H9 (cell line): ENCODE measurements around the gene FCN1. TPM values are rescaled to one million over a fixed set of nuclear protein-coding genes. Genes with fewer than 3 reads are reported as not detected.

Experiments
- DNase-seq: peaks from one replicate; pipeline ENCODE4 v3.0.0-alpha.2; 2017
- H2AFZ ChIP-seq: one replicate; pipeline ENCODE4 v1.6.1; 2013; ENCODE audit warnings: mild to moderate bottlenecking, low read length, control low read depth, moderate library complexity
- H2AK5ac ChIP-seq: 2 replicates; pipeline ENCODE4 v1.6.1; 2013; ENCODE audit warnings: low read length, control low read depth, mixed read lengths; ENCODE audit not compliant: insufficient read length
- H2BK120ac ChIP-seq: one replicate; pipeline ENCODE4 v1.6.1; 2013; ENCODE audit warnings: low read depth, mild to moderate bottlenecking, low read length, control low read depth, inconsistent platforms; ENCODE audit not compliant: poor library complexity, severe bottlenecking
- H2BK12ac ChIP-seq: 2 replicates; pipeline ENCODE4 v1.6.1; 2013; ENCODE audit warnings: low read length, control low read depth, mixed read lengths, low read depth; ENCODE audit not compliant: insufficient read length
- H2BK15ac ChIP-seq: 2 replicates; pipeline ENCODE4 v1.6.1; 2013; ENCODE audit warnings: low read depth, low read length, control low read depth
- H2BK20ac ChIP-seq: one replicate; pipeline ENCODE4 v1.6.1; 2013; ENCODE audit warnings: low read depth, mild to moderate bottlenecking, low read length, control low read depth, inconsistent platforms; ENCODE audit not compliant: poor library complexity, severe bottlenecking
- H2BK5ac ChIP-seq: 2 replicates; pipeline ENCODE4 v1.6.1; 2013; ENCODE audit warnings: low read length, control low read depth, mixed read lengths; ENCODE audit not compliant: insufficient read length
- H3K14ac ChIP-seq: 2 replicates; pipeline ENCODE4 v1.6.1; 2013; ENCODE audit warnings: low read length, control low read depth; ENCODE audit not compliant: insufficient read depth
- H3K18ac ChIP-seq: 2 replicates; pipeline ENCODE4 v1.6.1; 2013; ENCODE audit warnings: low read depth, mild to moderate bottlenecking, mixed read lengths, low read length, control low read depth; ENCODE audit not compliant: insufficient read length
- H3K23ac ChIP-seq: 2 replicates; pipeline ENCODE4 v1.6.1; 2013; ENCODE audit warnings: low read length, control low read depth, mixed read lengths, low read depth; ENCODE audit not compliant: insufficient read length
- H3K23me2 ChIP-seq: 2 replicates; pipeline ENCODE4 v1.6.1; 2013; ENCODE audit warnings: low read depth, mild to moderate bottlenecking, mixed read lengths, low read length, control low read depth; ENCODE audit not compliant: insufficient read length, poor library complexity, severe bottlenecking
- H3K27ac ChIP-seq: 2 replicates; pipeline ENCODE4 v1.5.1; 2013; ENCODE audit warnings: low read length, control low read depth, mixed read lengths, low read depth; ENCODE audit not compliant: insufficient read length
- H3K27me3 ChIP-seq: 2 replicates; pipeline ENCODE4 v1.6.1; 2013; ENCODE audit warnings: low read length, control low read depth, inconsistent platforms; ENCODE audit not compliant: insufficient read depth
- H3K4ac ChIP-seq: 2 replicates; pipeline ENCODE4 v1.6.1; 2013; ENCODE audit warnings: low read depth, mild to moderate bottlenecking, control low read depth, inconsistent platforms, low read length, moderate library complexity
- H3K4me1 ChIP-seq: 2 replicates; pipeline ENCODE4 v1.6.1; 2013; ENCODE audit warnings: low read length, control low read depth, inconsistent platforms; ENCODE audit not compliant: insufficient read depth
- H3K4me2 ChIP-seq: 2 replicates; pipeline ENCODE4 v1.6.1; 2013; ENCODE audit warnings: low read length, control low read depth, mixed read lengths; ENCODE audit not compliant: insufficient read length, insufficient read depth
- H3K56ac ChIP-seq: 2 replicates; pipeline ENCODE4 v1.6.1; 2013; ENCODE audit warnings: low read depth, mild to moderate bottlenecking, mixed read lengths, low read length, control low read depth; ENCODE audit not compliant: insufficient read length
- H3K79me1 ChIP-seq: 2 replicates; pipeline ENCODE4 v1.6.1; 2013; ENCODE audit warnings: low read depth, mild to moderate bottlenecking, moderate library complexity, low read length, control low read depth, inconsistent platforms; ENCODE audit not compliant: insufficient read depth, poor library complexity, severe bottlenecking
- H3K79me2 ChIP-seq: 2 replicates; pipeline ENCODE4 v1.6.1; 2013; ENCODE audit warnings: low read length, control low read depth, inconsistent platforms; ENCODE audit not compliant: insufficient read depth
- H3K9ac ChIP-seq: 2 replicates; pipeline ENCODE4 v1.6.1; 2013; ENCODE audit warnings: low read length, control low read depth, mixed read lengths; ENCODE audit not compliant: insufficient read length; ENCODE audit errors: extremely low read depth
- H3K9me3 ChIP-seq: one replicate; pipeline ENCODE4 v1.6.1; 2013; ENCODE audit warnings: low read depth, low read length, inconsistent platforms; ENCODE audit not compliant: control insufficient read depth
- H3T11ph ChIP-seq: one replicate; pipeline ENCODE4 v1.6.1; 2013; ENCODE audit warnings: mild to moderate bottlenecking, low read length, control low read depth, inconsistent platforms
- H4K20me1 ChIP-seq: one replicate; pipeline ENCODE4 v1.6.1; 2013; ENCODE audit not compliant: control insufficient read depth, insufficient read length, insufficient read depth
- H4K5ac ChIP-seq: 2 replicates; pipeline ENCODE4 v1.6.1; 2013; ENCODE audit warnings: low read depth, mild to moderate bottlenecking, mixed read lengths, low read length, control low read depth; ENCODE audit not compliant: insufficient read length
- H4K8ac ChIP-seq: replicated peaks from 2 replicates; pipeline ENCODE4 v1.6.1; 2013; ENCODE audit warnings: low read length, control low read depth, mixed read lengths, low read depth; ENCODE audit not compliant: insufficient read length
- H4K91ac ChIP-seq: 2 replicates; pipeline ENCODE4 v1.6.1; 2013; ENCODE audit warnings: low read depth, mild to moderate bottlenecking, moderate library complexity, mixed read lengths, low read length, control low read depth; ENCODE audit not compliant: insufficient read length
- H3K27ac Mint-ChIP-seq, 3 experiments: 2 replicates in 2 of 3; 3 replicates in 1 of 3; pipeline ENCODE4 v1.8.0; 2020 to 2021; ENCODE audit warnings: mixed read lengths in 3 of 3, mild to moderate bottlenecking in 1 of 3, moderate library complexity in 1 of 3
- H3K27me3 Mint-ChIP-seq: 2 replicates; pipeline ENCODE4 v1.8.0; 2021; ENCODE audit warnings: low read depth, mild to moderate bottlenecking, moderate library complexity, mixed read lengths
- H3K36me3 Mint-ChIP-seq, 3 experiments: 2 replicates in 2 of 3; 3 replicates in 1 of 3; pipeline ENCODE4 v1.8.0; 2020 to 2021; ENCODE audit warnings: low read depth in 3 of 3, mixed read lengths in 3 of 3; ENCODE audit not compliant: insufficient read depth in 1 of 3
- H3K4me1 Mint-ChIP-seq, 2 experiments: 2 replicates each; pipeline ENCODE4 v1.8.0; 2020; ENCODE audit warnings: mixed read lengths in 2 of 2
- H3K4me3 Mint-ChIP-seq, 2 experiments: 2 replicates in 1 of 2; 3 replicates in 1 of 2; pipeline ENCODE4 v1.8.0; 2020 to 2021; ENCODE audit warnings: mild to moderate bottlenecking in 2 of 2, mixed read lengths in 2 of 2, moderate library complexity in 1 of 2
- H3K9me3 Mint-ChIP-seq, 2 experiments: 2 replicates in 1 of 2; 3 replicates in 1 of 2; pipeline ENCODE4 v1.8.0; 2020; ENCODE audit warnings: mild to moderate bottlenecking in 2 of 2, mixed read lengths in 2 of 2, moderate library complexity in 1 of 2
- WGBS: extraction: QIAGEN DNeasy Blood & Tissue Kit; methylation state at CpG from one replicate; pipeline ENCODE4 v1.1.7; 2013; ENCODE audit warnings: missing lambda C conversion rate, low lambda C conversion rate, mixed read lengths; ENCODE audit not compliant: insufficient read length; ENCODE audit errors: extremely low coverage; 5-methylcytosine and 5-hydroxymethylcytosine counted together
- total RNA-seq: library from RNA; stranded (reverse); gene quantifications from 2 replicates; pipeline ENCODE4 v1.2.1, GENCODE V29; 2021
- TF ChIP-seq, protein P1 (sequence below): fragments of 200-600 bp; sonication (generic); conservative IDR thresholded peaks from 3 replicates; pipeline ENCODE4 v1.8.0; 2021; ENCODE audit warnings: antibody characterized with exemption, mild to moderate bottlenecking

Gene FCN1
- total RNA-seq, 1 experiment from 2014 or later = not detected

DNA sequence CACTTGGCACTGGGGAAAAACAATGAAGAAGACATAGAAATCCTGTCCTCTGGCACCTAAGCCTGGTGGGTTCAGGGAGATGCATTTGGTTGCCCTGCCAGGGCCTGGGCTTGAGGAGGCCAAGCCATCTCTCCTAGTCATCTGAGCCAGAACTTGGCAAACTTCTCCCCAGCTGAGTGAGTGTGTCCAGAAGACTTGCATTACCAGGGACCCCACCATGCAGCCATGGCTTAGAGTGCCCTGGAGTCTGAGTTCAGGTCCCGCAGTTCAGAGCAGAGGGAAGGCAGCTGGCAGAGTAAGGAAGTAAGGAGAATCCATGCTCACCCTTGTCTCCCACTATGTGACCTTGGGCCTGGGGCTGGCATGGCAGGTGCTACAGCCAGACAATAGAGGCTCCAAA, 37.4 kb upstream of the FCN1 start:
- Histone ChIP-seq H3K56ac (no peak overlapping the region), H3K23me2 (no peaks in the 10 kb centered on the region), H3K9ac (no peak overlapping the region), H3K14ac (no peak overlapping the region), H3K27ac (no peak overlapping the region), H3K23ac (no peak overlapping the region), H3K4ac (no peak overlapping the region), H2AFZ (no peak overlapping the region), H4K5ac (no peak overlapping the region), H3K27me3 (no peaks in the 10 kb centered on the region), H2BK15ac (no peak overlapping the region), H3T11ph (no peak overlapping the region), H4K20me1 (no peaks in the 10 kb centered on the region), H4K8ac (no peak overlapping the region), H3K18ac (no peak overlapping the region), H2BK120ac (no peak overlapping the region), H2BK12ac (no peak overlapping the region), H3K79me2 (no peaks in the 10 kb centered on the region), H3K79me1 (no peaks in the 10 kb centered on the region), H3K9me3 (no peaks in the 10 kb centered on the region), H2BK5ac (no peak overlapping the region), H4K91ac (no peak overlapping the region), H3K4me2 (no peak overlapping the region), H2AK5ac (no peak overlapping the region), H3K4me1 (no peaks in the 10 kb centered on the region), H2BK20ac (no peak overlapping the region)
- no peak for DNase-seq
- Mint-ChIP-seq H3K9me3 (peaks cover 3 to 9% of the 10 kb centered on the region in 2 experiments; a peak in 3 of 5 replicates), H3K27ac (no peak overlapping the region), H3K27me3 (peaks cover 6% of the 10 kb centered on the region; the same call in 1 of the 2 replicates), H3K36me3 (peaks cover 0 to 1% (median 0%) of the 10 kb centered on the region in 3 experiments; a peak in 1 of 7 replicates), H3K4me3 (no peak overlapping the region), H3K4me1 (no peaks in the 10 kb centered on the region)
- WGBS = no CpG with 5 or more reads among the region's 1 CpG
- TF ChIP-seq, protein P1, sequence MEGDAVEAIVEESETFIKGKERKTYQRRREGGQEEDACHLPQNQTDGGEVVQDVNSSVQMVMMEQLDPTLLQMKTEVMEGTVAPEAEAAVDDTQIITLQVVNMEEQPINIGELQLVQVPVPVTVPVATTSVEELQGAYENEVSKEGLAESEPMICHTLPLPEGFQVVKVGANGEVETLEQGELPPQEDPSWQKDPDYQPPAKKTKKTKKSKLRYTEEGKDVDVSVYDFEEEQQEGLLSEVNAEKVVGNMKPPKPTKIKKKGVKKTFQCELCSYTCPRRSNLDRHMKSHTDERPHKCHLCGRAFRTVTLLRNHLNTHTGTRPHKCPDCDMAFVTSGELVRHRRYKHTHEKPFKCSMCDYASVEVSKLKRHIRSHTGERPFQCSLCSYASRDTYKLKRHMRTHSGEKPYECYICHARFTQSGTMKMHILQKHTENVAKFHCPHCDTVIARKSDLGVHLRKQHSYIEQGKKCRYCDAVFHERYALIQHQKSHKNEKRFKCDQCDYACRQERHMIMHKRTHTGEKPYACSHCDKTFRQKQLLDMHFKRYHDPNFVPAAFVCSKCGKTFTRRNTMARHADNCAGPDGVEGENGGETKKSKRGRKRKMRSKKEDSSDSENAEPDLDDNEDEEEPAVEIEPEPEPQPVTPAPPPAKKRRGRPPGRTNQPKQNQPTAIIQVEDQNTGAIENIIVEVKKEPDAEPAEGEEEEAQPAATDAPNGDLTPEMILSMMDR = no peak
